K562 (cell line): ENCODE results near the gene DAG1. TPM values are rescaled to one million over a fixed set of nuclear protein-coding genes. Genes with fewer than 3 reads are reported as not detected.

Experiments
- ADNP ChIP-seq: fragments of 200-800 bp; sonication (Bioruptor generic); IDR thresholded peaks from 2 replicates; pipeline ENCODE4 v1.6.1; 2016; ENCODE audit warnings: missing genetic modification characterization, missing compliant biosample characterization
- BDP1 ChIP-seq: IDR thresholded peaks from 3 replicates; pipeline ENCODE4 v1.6.1; 2011; ENCODE audit not compliant: insufficient read length, insufficient read depth
- BHLHE40 ChIP-seq: IDR thresholded peaks from 2 replicates; pipeline ENCODE4 v1.6.1; 2011; ENCODE audit warnings: low read length, improper control_type of control experiment
- CAMTA2 ChIP-seq: fragments of 250-450 bp; sonication (Bioruptor Pico); conservative IDR thresholded peaks from 2 replicates; pipeline ENCODE4 v1.5.1; 2022
- FOSL1 ChIP-seq: fragments of 200-800 bp; sonication (Bioruptor generic); conservative IDR thresholded peaks from 2 replicates; pipeline ENCODE4 v1.6.1; 2016; ENCODE audit warnings: missing genetic modification characterization, missing compliant biosample characterization
- HNRNPUL1 ChIP-seq: fragments of 200-400 bp; formaldehyde crosslinking; IDR thresholded peaks from 2 replicates; pipeline ENCODE4 v1.6.1; 2017; ENCODE audit warnings: low read length
- JUND ChIP-seq, 2 experiments: IDR thresholded peaks; 2 replicates in 1 of 2; 3 replicates in 1 of 2; pipeline ENCODE4 v1.6.1; 2011; ENCODE audit warnings: borderline replicate concordance in 2 of 2, low read depth in 2 of 2, low read length in 2 of 2, improper control_type of control experiment in 1 of 2, missing biosample characterization in 1 of 2, missing genetic modification characterization in 1 of 2, missing genetic modification reagents in 1 of 2
- KLF16 ChIP-seq: IDR thresholded peaks from 2 replicates; pipeline ENCODE4 v1.6.1; 2016; ENCODE audit warnings: antibody characterized with exemption
- NR0B1 ChIP-seq: fragments of 450-650 bp; IDR thresholded peaks from one replicate; pipeline ENCODE4 v1.6.1; 2018; ENCODE audit warnings: mild to moderate bottlenecking, moderate library complexity; ENCODE audit not compliant: partially characterized antibody
- PPARD ChIP-seq: fragments of 250-450 bp; sonication (Bioruptor Pico); IDR thresholded peaks from 2 replicates; pipeline ENCODE4 v1.8.0; 2022; ENCODE audit warnings: inconsistent platforms, mild to moderate bottlenecking, moderate library complexity
- RBM15 ChIP-seq: fragments of 200-400 bp; formaldehyde crosslinking; IDR thresholded peaks from 2 replicates; pipeline ENCODE4 v1.6.1; 2018; ENCODE audit warnings: mild to moderate bottlenecking, low read length, moderate library complexity; ENCODE audit not compliant: insufficient read depth
- RBM34 ChIP-seq: fragments of 200-400 bp; formaldehyde crosslinking; IDR thresholded peaks from 2 replicates; pipeline ENCODE4 v1.6.1; 2018; ENCODE audit warnings: low read length, borderline replicate concordance; ENCODE audit not compliant: insufficient read depth
- SAP30 ChIP-seq: fragments of 200-600 bp; sonication (generic); IDR thresholded peaks from 2 replicates; pipeline ENCODE4 v1.6.1; 2012; ENCODE audit warnings: borderline replicate concordance, low read depth, mild to moderate bottlenecking, moderate library complexity, low read length, control low read depth, inconsistent platforms; ENCODE audit not compliant: insufficient read depth, poor library complexity, severe bottlenecking
- SMC3 ChIP-seq: conservative IDR thresholded peaks from 2 replicates; pipeline ENCODE4 v1.6.1; 2011; ENCODE audit warnings: low read depth, low read length, improper control_type of control experiment; ENCODE audit not compliant: insufficient read depth
- SREBF2 ChIP-seq: sonication (generic); formaldehyde crosslinking; IDR thresholded peaks from 2 replicates; pipeline ENCODE4 v1.4.0; 2020; ENCODE audit warnings: mild to moderate bottlenecking, missing genetic modification reagents
- TAF1 ChIP-seq: IDR thresholded peaks from 2 replicates; pipeline ENCODE4 v1.6.1; 2011; ENCODE audit warnings: mild to moderate bottlenecking, low read length, moderate library complexity; ENCODE audit not compliant: insufficient read depth, control insufficient read depth, severe bottlenecking; ENCODE audit errors: extremely low read depth
- THRAP3 ChIP-seq: fragments of 450-650 bp; IDR thresholded peaks from 2 replicates; pipeline ENCODE4 v1.6.1; 2016; ENCODE audit warnings: mild to moderate bottlenecking, inconsistent platforms, borderline replicate concordance
- ZBTB43 ChIP-seq: sonication (generic); formaldehyde crosslinking; IDR thresholded peaks from 2 replicates; pipeline ENCODE4 v1.8.0; 2023; ENCODE audit warnings: mild to moderate bottlenecking, missing genetic modification reagents
- ZBTB5 ChIP-seq: fragments of 450-650 bp; IDR thresholded peaks from 2 replicates; pipeline ENCODE4 v1.6.1; 2017; ENCODE audit warnings: antibody characterized with exemption
- ZC3H11A ChIP-seq: IDR thresholded peaks from 2 replicates; pipeline ENCODE4 v1.6.1; 2012; ENCODE audit warnings: low read depth, low read length, improper control_type of control experiment
- ZNF76 ChIP-seq: fragments of 250-450 bp; sonication (Bioruptor Pico); IDR thresholded peaks from 2 replicates; pipeline ENCODE4 v1.4.0; 2020; ENCODE audit warnings: mild to moderate bottlenecking, moderate library complexity, borderline replicate concordance
- polyA plus RNA-seq, 8 experiments: library from polyadenylated mRNA; depleted of rRNA in 4 of 8; stranded (reverse) in 5 of 8; unstranded in 3 of 8; fragments of >200 nt; fragmentation: Nextera tagmentation in 2 of 8; fragmentation: Illumina TruSeq in 1 of 8; extraction: Ambion mirVana in 2 of 8; extraction: Trizol in 1 of 8; gene quantifications; 2 replicates each; pipeline versions ENCODE4 v1.2.1 to v1.2.3, GENCODE V29; 2011 to 2014; ENCODE audit warnings: inconsistent platforms in 1 of 8, missing spikeins in 1 of 8
- total RNA-seq, 7 experiments: library from RNA; depleted of rRNA in 6 of 7; stranded (reverse); fragments of >200 nt in 6 of 7; fragmentation: Illumina TruSeq in 2 of 7; extraction: Trizol in 2 of 7; gene quantifications; 2 replicates each; pipeline versions ENCODE4 v1.2.1 to v1.2.3, GENCODE V29; 2011 to 2021; ENCODE audit warnings: low replicate concordance in 1 of 7

DAG1 gene
- total and polyA plus RNA-seq, 9 of the 15 experiments (the other 6 are each of a cell fraction or from before 2014, with no cell fraction given), result 0.29 to 19.6 (median 8.2) TPM

DNA sequence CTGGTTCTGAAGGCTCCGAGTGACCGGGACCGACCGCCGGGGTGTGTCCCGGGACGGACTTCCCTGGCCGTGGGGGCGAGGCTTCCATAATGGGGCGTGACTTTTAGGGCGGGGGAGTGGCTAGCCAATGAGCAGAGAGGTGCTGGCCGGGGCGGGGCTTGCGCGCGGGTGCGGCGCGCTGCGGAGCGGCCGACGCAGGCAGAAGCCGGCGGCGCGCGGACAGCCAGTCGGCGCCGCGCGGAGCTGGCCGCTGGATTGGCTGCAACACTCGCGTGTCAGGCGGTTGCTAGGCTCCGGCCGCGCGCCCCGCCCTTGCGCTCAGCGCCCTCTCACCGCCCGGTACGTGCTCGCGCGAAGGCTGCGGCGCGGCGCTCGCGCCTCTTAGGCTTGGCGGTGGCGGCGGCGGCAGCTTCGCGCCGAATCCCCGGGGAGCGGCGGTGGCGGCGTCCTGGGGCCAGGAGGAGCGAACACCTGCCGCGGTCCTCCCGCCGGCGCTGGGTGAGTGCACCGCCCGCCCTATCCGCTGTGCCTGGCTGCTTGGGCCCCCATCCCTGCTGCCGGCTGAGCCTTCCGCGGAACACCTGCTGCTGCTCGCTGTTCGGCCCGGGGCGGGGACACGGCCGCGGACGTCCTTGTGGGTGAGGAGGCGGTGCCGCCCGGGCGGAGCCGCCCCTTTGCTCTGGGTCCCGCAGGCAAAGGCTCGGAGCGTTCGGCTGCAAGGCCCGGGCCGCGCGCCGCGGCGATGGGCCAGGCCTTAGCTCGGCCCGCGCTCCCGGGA lies at the start of gene DAG1 (continued):
- TF ChIP-seq JUND (IDR thresholded peaks at IDR 0.05; ENCODE audit: borderline replicate concordance, low read depth, low read length) (0 out of 2 replicates have a peak, but pooled peaks have one; percentile 4), JUND (tag; IDR thresholded peaks at IDR 0.05; ENCODE audit: borderline replicate concordance, low read depth, low read length) (no peak), FOSL1 (tag) (0 out of 2 replicates have a peak, but pooled peaks have one; percentile 31), ZBTB43 (CRISPR knock-in tag) (no peak; the same call in 1 of the 2 replicates), NR0B1 (no peak), RBM15 (no peak), THRAP3 (no peak), KLF16 (no peak), PPARD (no peak), SMC3 (no peak), CAMTA2 (CRISPR knock-in tag) (no peak), SREBF2 (CRISPR knock-in tag) (no peak), BHLHE40 (0 out of 2 replicates have a peak, but pooled peaks have one; percentile 10), SAP30 (peak; percentile 18), BDP1 (no peak), ZBTB5 (no peak), RBM34 (no peak), ZNF76 (CRISPR knock-in tag) (0 out of 2 replicates have a peak, but pooled peaks have one; percentile 25), ZC3H11A (no peak), ADNP (tag) (no peak), TAF1 (peak; percentile 26), HNRNPUL1 (no peak)
